A673 (cell line): ENCODE data around the gene GRK4.

Experiments
- CTCF ChIP-seq: fragments of 300-800, 200-600 bp; sonication (generic); conservative IDR thresholded peaks from 2 replicates; pipeline ENCODE4 v1.5.1; 2017; ENCODE audit warnings: low read depth, mild to moderate bottlenecking, antibody characterized with exemption, low read length, moderate library complexity, mixed read lengths
- EZH2 ChIP-seq: fragments of 200-600 bp; sonication (generic); IDR thresholded peaks from 2 replicates; pipeline ENCODE4 v1.6.1; 2017; ENCODE audit warnings: borderline replicate concordance, low read depth, mild to moderate bottlenecking, mixed read lengths, antibody characterized with exemption, low read length; ENCODE audit not compliant: poor library complexity, severe bottlenecking

- TF ChIP-seq EZH2 (no peak), CTCF (no peak)
Observed at GRCh38 chr4:2994917-2995316, 31.5 kb downstream of the GRK4 start.
